Measurements from ENCODE around the gene PDE1C.
"Not testable (repeated sequence)": the region's sequence is repeated elsewhere in the genome, so short reads cannot be mapped to it uniquely, and the experiment has no call there.

PDE1C gene

GRCh38 chr7:31856337-31856736, 213.9 kb downstream of the PDE1C start:
- no peak overlapping the region for H3K27ac ChIP-seq (ENCODE audit: low read length)
- H3K9me3 ChIP-seq (ENCODE audit: control insufficient read depth, low read depth, low read length) = no peaks in the 10 kb centered on the region
- H3K4me1 ChIP-seq (ENCODE audit: control insufficient read depth, low read depth, low read length) = peaks cover 4% of the 10 kb centered on the region
- peaks cover 45% of the 10 kb centered on the region for H3K27me3 ChIP-seq (ENCODE audit: control insufficient read depth, insufficient read depth, low read length)
- H3K36me3 ChIP-seq (ENCODE audit: control insufficient read depth, low read depth, low read length) = no peaks in the 10 kb centered on the region
- no peak overlapping the region for H3K4me3 ChIP-seq (ENCODE audit: low read length)
- no peak overlapping the region for H3K9ac ChIP-seq (ENCODE audit: low read length)

- Histone ChIP-seq H3K9ac (ENCODE audit: low read length) (no peak overlapping the region), H3K36me3 (ENCODE audit: control insufficient read depth, low read depth, low read length) (no peaks in the 10 kb centered on the region), H3K27ac (ENCODE audit: low read length) (no peak overlapping the region), H3K4me1 (ENCODE audit: control insufficient read depth, low read depth, low read length) (peaks cover 4% of the 10 kb centered on the region), H3K4me3 (ENCODE audit: low read length) (no peak overlapping the region), H3K27me3 (ENCODE audit: control insufficient read depth, insufficient read depth, low read length) (peaks cover 45% of the 10 kb centered on the region), H3K9me3 (ENCODE audit: control insufficient read depth, low read depth, low read length) (no peaks in the 10 kb centered on the region)
These were observed 214.7 kb downstream of the PDE1C start for GRCh38 chr7:31855530-31855929.

GRCh38 chr7:31853380-31853779, 216.8 kb downstream of the PDE1C start:
- peaks cover 4% of the 10 kb centered on the region for H3K4me1 ChIP-seq (ENCODE audit: control insufficient read depth, low read depth, low read length)
- H3K27ac ChIP-seq (ENCODE audit: low read length) = no peak overlapping the region
- H3K4me3 ChIP-seq (ENCODE audit: low read length) = no peak overlapping the region
- H3K9ac ChIP-seq (ENCODE audit: low read length) = no peak overlapping the region
- H3K36me3 ChIP-seq (ENCODE audit: control insufficient read depth, low read depth, low read length) = no peaks in the 10 kb centered on the region
- H3K27me3 ChIP-seq (ENCODE audit: control insufficient read depth, insufficient read depth, low read length) = peaks cover 44% of the 10 kb centered on the region
- no peaks in the 10 kb centered on the region for H3K9me3 ChIP-seq (ENCODE audit: control insufficient read depth, low read depth, low read length)

GRCh38 chr7:31852462-31852861, 217.7 kb downstream of the PDE1C start:
- Histone ChIP-seq H3K9ac (ENCODE audit: low read length) (no peak overlapping the region), H3K36me3 (ENCODE audit: control insufficient read depth, low read depth, low read length) (no peaks in the 10 kb centered on the region), H3K27ac (ENCODE audit: low read length) (no peak overlapping the region), H3K4me1 (ENCODE audit: control insufficient read depth, low read depth, low read length) (peaks cover 4% of the 10 kb centered on the region), H3K9me3 (ENCODE audit: control insufficient read depth, low read depth, low read length) (no peaks in the 10 kb centered on the region), H3K4me3 (ENCODE audit: low read length) (no peak overlapping the region), H3K27me3 (ENCODE audit: control insufficient read depth, insufficient read depth, low read length) (peaks cover 35% of the 10 kb centered on the region)

- no peak overlapping the region for H3K4me3 ChIP-seq (ENCODE audit: low read length)
- H3K9ac ChIP-seq (ENCODE audit: low read length) = no peak overlapping the region
- no peak overlapping the region for H3K27ac ChIP-seq (ENCODE audit: low read length)
- peaks cover 22% of the 10 kb centered on the region for H3K27me3 ChIP-seq (ENCODE audit: control insufficient read depth, insufficient read depth, low read length)
- H3K4me1 ChIP-seq (ENCODE audit: control insufficient read depth, low read depth, low read length) = peaks cover 4% of the 10 kb centered on the region
- no peaks in the 10 kb centered on the region for H3K36me3 ChIP-seq (ENCODE audit: control insufficient read depth, low read depth, low read length)
- no peaks in the 10 kb centered on the region for H3K9me3 ChIP-seq (ENCODE audit: control insufficient read depth, low read depth, low read length)
These were observed 219.1 kb downstream of the PDE1C start for GRCh38 chr7:31851119-31851518.

GRCh38 chr7:31850601-31851000, 219.6 kb downstream of the PDE1C start:
- H3K36me3 ChIP-seq (ENCODE audit: control insufficient read depth, low read depth, low read length) = no peaks in the 10 kb centered on the region
- H3K27ac ChIP-seq (ENCODE audit: low read length) = no peak overlapping the region
- H3K4me3 ChIP-seq (ENCODE audit: low read length) = no peak overlapping the region
- H3K27me3 ChIP-seq (ENCODE audit: control insufficient read depth, insufficient read depth, low read length) = peaks cover 17% of the 10 kb centered on the region
- no peak overlapping the region for H3K9ac ChIP-seq (ENCODE audit: low read length)
- no peaks in the 10 kb centered on the region for H3K9me3 ChIP-seq (ENCODE audit: control insufficient read depth, low read depth, low read length)
- H3K4me1 ChIP-seq (ENCODE audit: control insufficient read depth, low read depth, low read length) = no peaks in the 10 kb centered on the region

GRCh38 chr7:31850066-31850465, 220.1 kb downstream of the PDE1C start:
- Histone ChIP-seq H3K9ac (ENCODE audit: low read length) (no peak overlapping the region), H3K4me1 (ENCODE audit: control insufficient read depth, low read depth, low read length) (no peaks in the 10 kb centered on the region), H3K4me3 (ENCODE audit: low read length) (no peak overlapping the region)

GRCh38 chr7:31835471-31835870, 234.7 kb downstream of the PDE1C start:
- Histone ChIP-seq H3K9me3 (ENCODE audit: control insufficient read depth, low read depth, low read length) (no peaks in the 10 kb centered on the region), H3K27ac (ENCODE audit: low read length) (no peak overlapping the region), H3K9ac (ENCODE audit: low read length) (no peak overlapping the region), H3K4me1 (ENCODE audit: control insufficient read depth, low read depth, low read length) (no peaks in the 10 kb centered on the region), H3K36me3 (ENCODE audit: control insufficient read depth, low read depth, low read length) (no peaks in the 10 kb centered on the region), H3K4me3 (ENCODE audit: low read length) (no peak overlapping the region), H3K27me3 (ENCODE audit: control insufficient read depth, insufficient read depth, low read length) (no peaks in the 10 kb centered on the region)

More at GRCh38 chr7:31850066-31850465, 220.1 kb downstream of the PDE1C start:
- Histone ChIP-seq H3K27me3 (ENCODE audit: control insufficient read depth, insufficient read depth, low read length) (peaks cover 14% of the 10 kb centered on the region), H3K36me3 (ENCODE audit: control insufficient read depth, low read depth, low read length) (no peaks in the 10 kb centered on the region), H3K9me3 (ENCODE audit: control insufficient read depth, low read depth, low read length) (no peaks in the 10 kb centered on the region), H3K27ac (ENCODE audit: low read length) (no peak overlapping the region)

GRCh38 chr7:31833625-31834024, 236.6 kb downstream of the PDE1C start:
- H3K9ac ChIP-seq (ENCODE audit: low read length); H3K4me1 ChIP-seq (ENCODE audit: control insufficient read depth, low read depth, low read length); H3K27me3 ChIP-seq (ENCODE audit: control insufficient read depth, insufficient read depth, low read length); H3K9me3 ChIP-seq (ENCODE audit: control insufficient read depth, low read depth, low read length); H3K4me3 ChIP-seq (ENCODE audit: low read length); H3K27ac ChIP-seq (ENCODE audit: low read length); H3K36me3 ChIP-seq (ENCODE audit: control insufficient read depth, low read depth, low read length): not testable (repeated sequence)

GRCh38 chr7:31828520-31828919, 241.7 kb downstream of the PDE1C start:
- peaks cover 8% of the 10 kb centered on the region for H3K4me1 ChIP-seq (ENCODE audit: control insufficient read depth, low read depth, low read length)
- H3K9ac ChIP-seq (ENCODE audit: low read length) = no peak overlapping the region
- H3K27ac ChIP-seq (ENCODE audit: low read length) = no peak overlapping the region
- no peaks in the 10 kb centered on the region for H3K9me3 ChIP-seq (ENCODE audit: control insufficient read depth, low read depth, low read length)
- H3K27me3 ChIP-seq (ENCODE audit: control insufficient read depth, insufficient read depth, low read length) = no peaks in the 10 kb centered on the region
- no peaks in the 10 kb centered on the region for H3K36me3 ChIP-seq (ENCODE audit: control insufficient read depth, low read depth, low read length)
- H3K4me3 ChIP-seq (ENCODE audit: low read length) = no peak overlapping the region

GRCh38 chr7:31825576-31825975, 244.6 kb downstream of the PDE1C start:
- H3K36me3 ChIP-seq (ENCODE audit: control insufficient read depth, low read depth, low read length) = no peaks in the 10 kb centered on the region
- H3K4me1 ChIP-seq (ENCODE audit: control insufficient read depth, low read depth, low read length) = peaks cover 14% of the 10 kb centered on the region
- H3K27me3 ChIP-seq (ENCODE audit: control insufficient read depth, insufficient read depth, low read length) = no peaks in the 10 kb centered on the region
- no peak overlapping the region for H3K4me3 ChIP-seq (ENCODE audit: low read length)
- H3K9ac ChIP-seq (ENCODE audit: low read length) = no peak overlapping the region
- H3K27ac ChIP-seq (ENCODE audit: low read length) = no peak overlapping the region
- no peaks in the 10 kb centered on the region for H3K9me3 ChIP-seq (ENCODE audit: control insufficient read depth, low read depth, low read length)

GRCh38 chr7:31819031-31819430, 251.2 kb downstream of the PDE1C start:
- Histone ChIP-seq H3K9ac (ENCODE audit: low read length) (no peak overlapping the region), H3K4me1 (ENCODE audit: control insufficient read depth, low read depth, low read length) (peaks cover 8% of the 10 kb centered on the region), H3K4me3 (ENCODE audit: low read length) (no peak overlapping the region), H3K9me3 (ENCODE audit: control insufficient read depth, low read depth, low read length) (no peaks in the 10 kb centered on the region), H3K36me3 (ENCODE audit: control insufficient read depth, low read depth, low read length) (no peaks in the 10 kb centered on the region), H3K27ac (ENCODE audit: low read length) (no peak overlapping the region), H3K27me3 (ENCODE audit: control insufficient read depth, insufficient read depth, low read length) (no peaks in the 10 kb centered on the region)

Measured in iPS-18a (cell line).